Anterior cingulate cortex (tissue), 58 donors: ENCODE results near the gene MDH2.
"Not testable (repeated sequence)": the region's sequence is repeated elsewhere in the genome, so short reads cannot be mapped to it uniquely, and the experiment has no call there.

Experiments used
- DNase-seq, 58 donors: peaks; one replicate each; lab custom pipeline; 2025; lab: John Stamatoyannopoulos, UW

Gene MDH2

DNA sequence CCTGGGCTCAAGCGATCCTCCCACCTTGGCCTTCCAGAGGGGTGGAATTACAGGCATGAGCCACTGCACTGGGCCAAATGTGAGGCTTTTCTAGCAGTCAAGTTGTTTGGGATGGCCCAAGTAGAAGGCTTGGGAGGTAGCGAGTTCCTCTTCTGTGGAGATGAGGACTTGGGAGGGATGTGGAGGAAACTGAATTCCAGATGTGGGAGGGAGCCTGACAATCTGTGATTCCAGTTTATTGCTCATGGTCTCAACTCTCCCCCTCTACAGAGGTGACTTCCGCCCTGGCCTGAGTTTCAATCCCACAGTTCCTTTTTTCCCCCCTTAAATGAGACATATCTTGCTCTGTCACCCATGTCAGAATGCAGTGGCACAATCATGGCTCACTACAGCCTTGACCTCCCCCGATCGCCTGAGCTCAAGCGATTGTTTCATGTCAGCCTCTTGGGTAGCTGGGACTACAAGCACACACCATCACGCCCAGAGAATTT is 3.5 kb upstream of the MDH2 start:
- no peak for DNase-seq

DNA sequence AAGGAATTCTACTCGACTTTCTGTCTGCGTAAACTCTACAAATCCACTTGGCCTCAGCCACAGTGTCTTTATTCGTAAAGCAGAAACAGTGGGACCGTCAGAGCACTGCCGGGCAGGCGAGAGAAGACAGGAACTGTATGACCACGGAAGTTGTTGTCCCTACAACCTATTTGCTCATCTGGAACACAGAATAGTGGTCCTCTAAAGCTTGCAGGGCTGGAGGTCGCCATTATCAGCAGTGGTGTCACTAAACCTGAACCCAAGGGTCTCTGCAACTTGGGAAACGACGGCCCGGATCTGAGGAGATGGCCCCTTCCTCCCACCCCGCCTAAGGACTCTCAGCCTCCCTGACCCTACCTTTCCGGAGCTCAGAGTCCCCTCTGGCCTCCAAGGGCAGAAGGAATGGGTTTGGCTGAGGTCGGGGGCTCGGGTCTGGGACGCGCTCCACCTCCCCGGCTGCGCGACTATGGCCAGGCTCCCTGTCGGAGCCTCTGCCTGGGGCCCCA is 548 bp upstream of the MDH2 start:
- DNase-seq = peak in 1 of 58 donors; percentile 35

DNA sequence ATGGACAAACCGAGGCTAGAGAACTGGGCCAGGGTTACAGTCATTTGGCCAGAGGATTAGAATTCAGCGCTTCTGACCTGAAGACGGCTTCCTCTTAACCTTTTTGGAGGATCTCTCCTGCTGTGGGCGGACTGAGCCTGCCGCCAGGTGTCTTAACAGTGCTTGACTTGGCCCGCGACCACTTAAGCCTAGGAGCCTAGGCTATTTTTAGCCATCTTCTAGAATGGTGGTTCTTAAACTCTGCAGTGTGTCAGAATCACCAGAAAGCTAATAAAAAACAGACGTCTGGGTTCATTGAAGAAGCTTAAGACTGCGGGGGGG is 722 bp downstream of the MDH2 start:
- peak in 1 of 58 donors; percentile 6 for DNase-seq

DNA sequence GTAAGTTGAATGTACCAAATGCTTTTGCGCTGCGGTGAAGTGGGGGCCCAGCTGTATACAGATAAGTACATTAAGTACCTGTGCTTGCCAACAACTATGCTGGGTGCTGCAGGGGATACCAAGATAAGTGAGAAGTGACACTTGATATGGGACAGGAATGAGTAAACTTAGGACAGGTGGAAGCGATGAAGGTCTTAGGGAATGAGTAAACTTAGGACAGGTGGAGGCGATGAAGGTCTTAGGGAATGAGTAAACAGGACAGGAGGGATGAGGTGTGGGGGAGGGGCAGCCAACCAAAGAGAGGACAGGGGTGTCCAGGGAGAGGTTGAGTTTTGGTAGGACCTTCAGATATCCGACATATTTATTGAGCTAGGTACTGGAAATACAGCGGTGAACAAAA is 1.4 kb downstream of the MDH2 start:
- DNase-seq = no peak

DNA sequence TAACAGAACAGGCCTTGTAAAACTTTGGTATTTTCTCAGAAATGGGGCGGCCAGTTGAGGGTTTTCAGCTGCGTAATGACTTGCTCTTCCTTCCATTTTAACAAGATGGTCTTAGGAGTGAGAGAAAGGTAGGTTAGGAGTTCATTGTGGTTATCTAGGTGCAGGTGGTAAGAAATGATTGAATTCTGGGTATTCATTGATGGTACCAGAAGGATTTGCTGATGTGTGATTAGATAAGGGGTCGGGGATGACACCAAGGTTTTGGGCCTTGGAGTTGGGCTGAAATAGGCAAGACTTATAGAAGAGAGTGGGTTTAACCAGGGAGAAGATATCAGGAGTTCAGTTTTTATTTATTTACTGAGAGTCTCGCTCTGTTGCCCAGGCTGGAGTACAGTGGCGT is 2.6 kb downstream of the MDH2 start:
- DNase-seq = no peak

DNA sequence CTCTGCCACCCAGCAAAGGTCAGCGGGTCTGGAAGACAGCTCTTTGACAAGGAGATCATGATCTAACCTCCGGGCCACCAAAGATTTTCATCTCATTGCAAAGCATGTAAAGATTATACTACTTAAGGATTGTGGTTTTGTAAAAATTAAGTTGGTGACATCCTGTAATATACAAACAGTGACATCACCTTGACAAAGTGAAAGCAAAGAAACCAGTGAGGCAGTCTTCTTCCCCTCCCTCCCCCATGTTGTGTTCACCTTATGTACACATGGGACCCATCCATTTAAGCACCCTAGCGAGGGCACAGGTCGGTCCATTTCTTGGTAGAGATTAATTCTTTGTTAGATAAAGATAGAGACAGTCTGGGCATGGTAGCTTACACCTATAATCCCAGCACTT is 3.9 kb downstream of the MDH2 start:
- no peak for DNase-seq

DNA sequence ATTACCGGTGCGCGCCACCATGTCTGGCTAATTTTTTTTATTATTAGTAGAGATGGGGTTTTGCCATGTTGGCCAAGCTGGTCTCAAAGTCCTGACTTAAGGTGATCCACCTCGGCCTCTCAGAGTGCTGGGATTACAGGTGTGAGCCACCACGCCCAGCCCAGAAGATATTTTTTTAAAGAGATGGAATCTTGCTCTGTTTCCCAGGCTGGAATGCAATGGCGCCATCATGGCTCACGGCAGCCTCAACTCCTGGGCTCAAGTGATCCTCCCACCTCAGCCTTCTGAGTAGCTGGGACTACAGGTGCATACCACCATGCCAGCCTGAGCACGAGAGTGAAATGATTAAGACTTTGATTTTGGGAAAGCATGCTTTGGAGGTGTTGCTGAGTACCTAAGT is 4.8 kb downstream of the MDH2 start:
- not testable (repeated sequence) for DNase-seq

DNA sequence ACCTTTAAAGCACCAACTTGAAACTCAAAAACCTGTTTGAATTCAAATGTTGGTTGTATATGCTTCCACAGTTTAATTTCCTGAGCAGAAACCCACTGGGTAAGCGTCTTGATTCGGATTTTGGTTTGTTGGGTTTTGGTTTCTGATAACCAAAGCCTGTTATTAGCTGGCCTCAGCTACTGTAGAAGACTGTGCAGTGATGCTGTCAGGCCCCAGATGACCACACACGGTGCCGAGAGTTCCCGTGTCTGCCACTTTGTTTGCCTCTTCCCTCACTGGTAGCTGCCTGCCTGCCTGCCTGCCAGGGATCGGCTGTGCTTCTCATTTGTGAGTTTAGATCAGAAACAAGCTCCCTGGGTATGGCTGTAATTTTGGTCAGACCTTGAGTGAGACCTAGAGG is 5.6 kb downstream of the MDH2 start:
- DNase-seq = no peak

DNA sequence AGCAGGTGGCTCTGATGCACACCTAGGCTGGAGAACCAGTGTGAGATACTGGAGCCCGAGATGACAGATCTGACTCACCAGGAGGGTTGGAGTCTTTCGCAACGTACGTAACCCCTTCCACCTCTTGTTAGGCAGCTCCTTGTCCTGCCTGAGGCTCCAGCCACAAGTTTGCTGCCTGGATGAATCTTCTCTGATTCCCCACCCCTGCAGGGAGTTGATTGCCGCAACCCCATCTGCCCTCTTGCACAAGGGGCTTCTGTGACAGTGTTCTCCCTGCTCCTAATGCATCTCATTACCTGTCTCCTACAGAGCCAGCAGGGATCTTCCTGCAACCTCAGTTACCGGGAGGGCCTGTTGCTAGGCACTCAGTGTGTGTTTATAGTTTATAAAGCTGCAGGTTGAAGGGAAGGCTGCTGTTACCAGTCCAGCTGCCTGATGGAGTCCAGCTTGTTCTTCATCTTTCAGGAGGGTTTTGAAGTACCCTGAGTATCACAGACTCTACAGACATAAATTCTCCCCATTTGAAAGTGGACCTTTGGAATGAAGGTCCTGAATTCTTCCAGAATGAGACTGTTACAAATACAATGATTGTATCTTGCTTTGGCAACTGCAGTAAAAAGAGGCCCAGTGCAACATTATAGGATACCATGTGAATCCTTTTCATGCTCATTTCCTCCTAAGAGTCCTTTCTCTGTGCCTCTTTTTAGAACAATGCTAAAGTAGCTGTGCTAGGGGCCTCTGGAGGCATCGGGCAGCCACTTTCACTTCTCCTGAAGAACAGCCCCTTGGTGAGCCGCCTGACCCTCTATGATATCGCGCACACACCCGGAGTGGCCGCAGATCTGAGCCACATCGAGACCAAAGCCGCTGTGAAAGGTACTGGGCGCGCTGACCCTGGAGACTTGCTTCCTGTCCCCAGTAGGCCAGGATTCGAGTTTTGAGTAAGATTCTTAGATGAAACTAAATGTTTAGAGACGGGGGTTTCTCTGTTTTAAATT is 6.5 kb downstream of the MDH2 start:
- DNase-seq = peak in 8 of 58 donors; percentile 2 to 14 (median 6)

DNA sequence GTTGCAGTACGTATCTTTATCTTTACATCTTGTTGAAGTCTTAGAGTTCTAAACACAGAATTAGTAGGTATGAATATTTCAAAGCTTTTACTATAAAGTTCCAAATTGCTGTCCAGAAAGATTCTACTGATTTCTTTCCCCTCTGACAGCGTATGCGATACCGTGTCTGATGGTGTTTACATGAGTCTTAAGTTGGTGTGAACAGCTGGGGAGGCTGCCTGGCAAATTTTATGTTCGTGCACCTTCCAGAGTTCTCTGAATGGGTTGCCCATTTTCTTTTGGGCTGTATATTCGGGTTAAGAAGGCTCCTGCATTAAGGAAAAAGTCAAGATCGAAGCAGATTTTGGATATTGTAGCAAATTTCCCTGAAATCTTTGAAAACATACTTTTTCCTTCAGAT is 8.3 kb downstream of the MDH2 start:
- DNase-seq = no peak

DNA sequence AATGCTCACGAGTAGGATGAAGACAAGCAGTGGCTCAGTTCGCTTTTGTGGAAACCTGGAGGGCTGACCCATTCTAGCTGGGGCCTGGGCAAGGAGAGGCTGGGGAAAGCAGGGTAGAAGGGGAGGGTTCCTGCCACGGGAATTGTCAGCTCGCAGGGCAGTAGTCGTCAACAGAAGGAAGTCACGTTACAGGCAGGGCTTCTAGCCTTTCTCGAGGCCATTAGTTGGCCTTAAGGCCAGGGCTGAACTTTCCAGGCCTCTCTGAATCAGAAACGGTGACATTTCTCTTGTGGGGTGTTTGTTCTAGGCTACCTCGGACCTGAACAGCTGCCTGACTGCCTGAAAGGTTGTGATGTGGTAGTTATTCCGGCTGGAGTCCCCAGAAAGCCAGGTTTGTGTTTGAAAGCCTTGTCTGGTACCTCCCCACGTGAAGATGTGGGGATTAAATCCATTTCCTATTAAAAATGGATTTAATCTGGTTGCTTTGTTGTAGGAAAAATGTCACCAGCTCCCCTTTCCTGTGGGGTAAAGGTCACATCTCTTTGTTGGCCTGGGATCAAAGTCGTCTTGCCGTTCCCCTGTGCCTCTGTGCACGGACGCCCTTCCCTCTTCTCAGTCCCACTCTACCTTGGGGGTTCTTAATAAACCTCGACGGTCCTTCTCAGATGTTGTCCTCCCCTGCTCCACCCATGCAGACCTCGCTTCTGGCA is 9.4 kb downstream of the MDH2 start:
- DNase-seq = no peak

DNA sequence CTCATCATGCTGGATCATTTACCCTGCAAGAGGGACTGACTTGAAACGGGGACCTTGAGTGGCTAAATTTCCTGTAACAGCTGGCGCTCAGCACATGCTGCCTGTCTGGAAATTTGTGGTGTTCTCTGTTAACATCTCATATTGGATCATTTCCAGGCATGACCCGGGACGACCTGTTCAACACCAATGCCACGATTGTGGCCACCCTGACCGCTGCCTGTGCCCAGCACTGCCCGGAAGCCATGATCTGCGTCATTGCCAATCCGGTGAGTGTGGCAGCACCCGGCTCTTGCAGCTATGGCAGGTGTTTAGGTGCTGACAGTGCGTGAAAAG is 9.9 kb downstream of the MDH2 start:
- no peak for DNase-seq

DNA sequence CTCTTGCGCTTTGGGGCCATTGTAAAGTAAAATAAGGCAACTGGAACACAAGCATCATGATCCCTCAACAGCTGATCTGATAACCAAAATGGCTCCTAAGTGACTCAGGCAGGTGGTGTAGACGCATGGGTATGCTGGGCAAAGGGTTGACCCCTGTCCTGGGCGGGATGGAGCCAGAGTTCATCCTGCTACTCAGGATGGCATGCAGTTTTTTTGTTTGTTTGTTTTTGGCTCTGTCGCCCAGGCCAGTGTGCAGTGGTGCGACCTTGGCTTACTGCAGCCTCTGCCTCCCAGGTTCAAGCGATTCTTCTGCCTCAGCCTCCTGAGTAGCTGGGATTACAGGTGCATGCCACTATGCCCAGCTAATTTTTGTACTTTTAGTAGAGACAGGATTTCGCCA is 10.8 kb downstream of the MDH2 start:
- not testable (repeated sequence) for DNase-seq

DNA sequence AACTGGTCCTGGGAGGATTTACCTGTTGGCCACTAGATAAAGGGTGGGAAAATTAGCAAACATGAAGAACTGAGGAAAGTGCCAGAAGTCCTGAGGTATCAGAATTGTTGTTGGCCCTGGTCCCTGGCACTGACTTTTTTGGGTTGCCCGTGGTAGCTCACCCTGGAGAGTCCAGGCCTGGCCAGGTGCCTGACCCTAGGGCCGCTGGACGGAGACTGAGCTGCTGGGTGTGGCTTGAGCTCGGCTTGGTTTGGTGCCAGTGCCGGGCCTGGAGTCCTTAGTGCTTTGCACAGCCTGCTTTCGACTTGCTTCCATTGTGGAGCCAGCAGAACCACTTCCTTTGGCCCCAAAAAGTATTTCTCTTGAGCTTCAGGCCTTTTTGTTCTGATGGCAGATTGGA is 12.9 kb downstream of the MDH2 start:
- peak in 4 of 58 donors; percentile 4 to 27 (median 14) for DNase-seq

DNA sequence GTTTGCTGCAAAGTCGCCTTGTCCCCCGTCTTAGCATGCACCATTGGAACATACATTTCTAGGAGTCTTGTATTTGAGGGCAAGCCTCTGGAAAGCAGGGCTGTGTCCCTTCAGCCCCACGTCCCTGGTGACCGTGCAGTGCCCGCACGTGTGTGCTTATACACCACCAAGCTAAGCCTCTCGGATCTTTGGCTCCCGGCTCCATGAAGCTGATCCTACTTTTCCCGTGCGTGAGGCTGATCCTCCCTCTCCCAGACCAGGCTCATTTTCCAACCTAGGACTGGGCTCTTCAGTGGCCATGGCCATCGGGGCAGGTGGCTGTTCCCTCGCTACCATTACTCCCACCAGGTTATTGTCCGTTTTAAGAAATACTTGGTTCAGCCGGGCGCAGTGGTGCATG is 14.3 kb downstream of the MDH2 start:
- no peak for DNase-seq

DNA sequence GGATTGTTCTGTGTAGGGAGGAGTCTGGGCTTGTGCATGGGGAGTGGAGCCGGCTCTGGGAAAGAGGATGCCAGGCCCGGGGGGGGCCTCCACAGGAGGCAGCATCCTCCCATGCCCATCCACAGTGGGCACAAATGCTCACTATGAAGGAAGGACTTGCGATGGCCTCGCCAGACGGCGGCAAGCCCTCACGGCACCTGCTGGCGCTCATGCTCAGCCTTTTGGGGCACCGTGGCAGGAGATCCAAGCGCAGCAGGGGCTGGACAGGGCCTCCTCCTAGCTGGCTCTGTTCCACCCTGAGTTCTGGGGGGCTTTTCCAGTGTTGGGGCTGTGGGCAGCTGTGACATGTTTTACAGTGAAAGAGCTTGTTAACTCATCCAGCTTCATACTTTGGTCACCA is 15.2 kb downstream of the MDH2 start:
- DNase-seq = no peak

DNA sequence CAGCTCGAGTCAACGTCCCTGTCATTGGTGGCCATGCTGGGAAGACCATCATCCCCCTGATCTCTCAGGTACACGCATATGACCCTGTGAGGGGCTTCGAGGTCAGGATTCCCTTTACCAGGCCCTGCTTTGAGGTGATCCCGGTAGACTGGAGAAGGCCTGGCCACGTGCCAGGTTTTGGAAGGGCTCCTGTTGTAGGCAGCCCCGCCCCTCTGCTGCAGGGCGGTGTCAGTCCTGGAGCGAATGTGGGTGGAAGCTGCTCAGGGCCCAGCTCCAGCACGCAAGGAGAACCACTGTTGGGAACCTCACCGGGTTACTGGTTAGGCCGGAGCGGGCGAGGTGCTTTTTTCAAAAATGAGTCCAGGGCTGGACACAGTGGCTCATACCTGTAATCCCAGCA is 15.6 kb downstream of the MDH2 start:
- DNase-seq = peak in 1 of 58 donors; percentile 12

DNA sequence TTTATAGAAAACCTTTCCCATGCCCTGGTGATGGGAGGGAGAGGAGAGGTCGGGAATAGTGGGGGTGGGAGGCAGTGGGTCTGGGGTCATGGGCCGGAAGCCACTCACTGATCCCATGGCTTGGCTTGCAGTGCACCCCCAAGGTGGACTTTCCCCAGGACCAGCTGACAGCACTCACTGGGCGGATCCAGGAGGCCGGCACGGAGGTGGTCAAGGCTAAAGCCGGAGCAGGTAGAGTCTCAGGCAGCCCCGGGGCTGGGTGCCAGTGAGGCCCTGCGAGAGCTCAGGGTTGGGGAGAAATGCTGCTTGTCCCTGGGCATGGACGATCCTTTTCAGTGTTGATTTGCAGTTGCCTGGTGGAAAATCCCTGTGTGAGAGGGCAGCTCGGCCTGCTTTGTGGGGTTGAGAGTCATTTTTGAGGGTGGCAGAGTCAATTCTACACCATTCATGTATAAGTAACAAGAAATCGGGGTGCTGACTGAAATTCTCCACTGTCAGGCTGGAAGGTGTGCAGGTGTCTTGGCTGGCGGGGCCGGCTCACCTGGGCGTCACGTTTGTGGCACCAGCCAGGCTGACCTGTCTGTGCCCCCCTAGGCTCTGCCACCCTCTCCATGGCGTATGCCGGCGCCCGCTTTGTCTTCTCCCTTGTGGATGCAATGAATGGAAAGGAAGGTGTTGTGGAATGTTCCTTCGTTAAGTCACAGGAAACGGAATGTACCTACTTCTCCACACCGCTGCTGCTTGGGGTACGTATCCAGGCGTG is 16.5 kb downstream of the MDH2 start:
- no peak for DNase-seq

DNA sequence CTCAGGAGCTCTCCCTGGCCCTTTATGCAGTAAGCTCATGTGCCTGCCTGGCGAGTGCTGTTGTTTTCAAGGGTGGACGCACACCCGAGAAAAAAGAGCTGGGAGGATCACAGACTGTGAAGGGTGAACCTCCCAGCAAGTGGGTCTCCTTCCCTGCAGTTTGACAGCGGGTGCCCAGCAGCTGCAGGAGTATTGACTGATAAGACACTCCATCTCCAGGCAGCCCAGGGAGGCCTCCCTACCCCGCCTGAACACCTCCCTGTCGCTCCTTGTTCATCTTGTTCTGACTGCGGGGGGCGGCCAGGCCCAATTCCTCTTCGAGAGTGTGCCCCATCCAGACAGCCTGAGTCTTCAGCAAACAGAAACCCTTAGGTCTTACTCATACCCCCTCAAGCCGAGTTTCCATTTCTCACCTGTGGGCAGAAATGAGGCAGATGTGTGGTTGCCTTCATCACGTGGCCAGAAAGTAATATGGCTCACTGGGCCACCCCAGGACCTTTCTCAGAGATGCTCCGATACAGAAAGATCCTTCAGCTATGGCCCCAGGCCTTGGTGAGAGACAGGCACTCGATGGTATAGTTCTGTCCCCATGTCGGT is 17.2 kb downstream of the MDH2 start:
- DNase-seq = no peak

DNA sequence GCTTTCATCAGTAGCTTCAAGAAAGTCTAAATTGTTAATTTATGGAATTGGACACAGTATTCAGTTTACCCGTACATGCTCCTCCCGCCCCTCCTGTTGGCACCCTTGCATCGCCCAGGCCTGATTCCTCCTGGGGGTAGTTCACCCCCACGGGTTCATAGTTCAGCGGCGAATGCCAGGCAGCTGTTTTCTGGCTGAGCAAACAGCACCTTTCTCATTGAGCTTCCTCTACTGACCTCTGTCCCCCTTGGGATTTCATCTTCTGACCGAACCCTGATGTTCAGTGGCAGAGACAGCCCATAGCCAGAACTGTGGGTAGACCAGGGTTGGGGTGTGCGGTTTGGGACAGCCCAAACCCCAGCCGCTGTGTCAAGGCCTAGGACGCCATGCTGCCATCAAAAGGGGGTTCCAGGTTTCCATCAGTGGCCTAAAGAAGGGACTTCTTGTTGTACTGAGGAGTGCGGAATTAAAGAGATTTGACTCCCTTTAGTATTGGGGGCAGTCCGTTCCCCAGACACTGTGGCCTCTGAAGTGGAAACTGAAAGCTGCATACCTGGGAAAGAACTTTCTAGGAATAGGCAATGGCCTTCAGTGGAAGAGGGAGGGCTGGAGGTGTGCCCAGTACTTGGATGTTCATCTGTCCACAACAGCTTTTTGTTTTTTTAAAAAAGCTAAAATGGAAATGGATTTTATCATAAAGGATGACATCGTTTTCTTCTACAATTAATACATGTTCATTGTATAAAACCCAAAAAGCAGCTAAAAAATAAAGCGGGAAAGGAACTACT is 19.0 kb downstream of the MDH2 start:
- no peak for DNase-seq
